NCI-H2171 treated with DMSO at 0.1 percent for 48 hours (cell line): Measurements from ENCODE around the gene MTAP.

Experiments used
- DNase-seq: peaks from one replicate; lab custom pipeline; 2025; lab: John Stamatoyannopoulos, UW

MTAP gene

GRCh38 chr9:21969951-21970799, 167.7 kb downstream of the MTAP start:
- DNase-seq = no peak

- DNase-seq = no peak
These were observed 168.6 kb downstream of the MTAP start for GRCh38 chr9:21970800-21971640.

GRCh38 chr9:21972361-21972760, 169.9 kb downstream of the MTAP start:
- DNase-seq = no peak

GRCh38 chr9:21974343-21974721, 171.9 kb downstream of the MTAP start:
- DNase-seq = peak; percentile 67

GRCh38 chr9:21974722-21975409, 172.4 kb downstream of the MTAP start:
- DNase-seq = peak; percentile 78

- DNase-seq = no peak
These were observed 174.0 kb downstream of the MTAP start for GRCh38 chr9:21976334-21976875.

GRCh38 chr9:21982391-21982790, 180.0 kb downstream of the MTAP start:
- no peak for DNase-seq

GRCh38 chr9:21982861-21983560, 180.6 kb downstream of the MTAP start:
- no peak for DNase-seq

- DNase-seq = no peak
These were observed 181.1 kb downstream of the MTAP start for GRCh38 chr9:21983561-21983935.

- no peak for DNase-seq
These were observed 181.7 kb downstream of the MTAP start for GRCh38 chr9:21984101-21984500.

GRCh38 chr9:21985964-21986667, 183.7 kb downstream of the MTAP start:
- DNase-seq = no peak
